Suprapubic skin (tissue), 4 donors: Measurements from ENCODE around the gene ISLR2. TPM values are rescaled to one million over a fixed set of nuclear protein-coding genes. Genes with fewer than 3 reads are reported as not detected.
"Not testable (repeated sequence)": the region's sequence is repeated elsewhere in the genome, so short reads cannot be mapped to it uniquely, and the experiment has no call there.

ENCODE experiments used
- DNase-seq, 2 donors: peaks; one replicate each; pipeline ENCODE4 v3.0.0-alpha.2; 2019; ENCODE audit warnings: low spot score in 2 of 2
- H3K27ac ChIP-seq: fragments of 200-600 bp; sonication (generic); one replicate; pipeline ENCODE4 v1.5.1; 2019
- H3K27me3 ChIP-seq: fragments of 200-600 bp; sonication (generic); one replicate; pipeline ENCODE4 v1.5.1; 2019
- H3K36me3 ChIP-seq: fragments of 200-600 bp; sonication (generic); one replicate; pipeline ENCODE4 v1.5.1; 2019
- H3K4me1 ChIP-seq: fragments of 200-600 bp; sonication (generic); one replicate; pipeline ENCODE4 v1.5.1; 2019
- H3K4me3 ChIP-seq: fragments of 200-600 bp; sonication (generic); one replicate; pipeline ENCODE4 v1.5.1; 2019; ENCODE audit warnings: mild to moderate bottlenecking
- H3K9me3 ChIP-seq: fragments of 200-600 bp; sonication (generic); one replicate; pipeline ENCODE4 v1.5.1; 2019
- CTCF ChIP-seq, 2 donors: fragments of 200-600 bp in 1 of 2; fragments of 450-650 bp in 1 of 2; sonication (generic) in 1 of 2; IDR thresholded peaks; one replicate each; pipeline ENCODE4 v1.5.1; 2016 to 2019; ENCODE audit warnings: antibody characterized with exemption in 2 of 2, mild to moderate bottlenecking in 1 of 2, moderate library complexity in 1 of 2
- EP300 ChIP-seq: sonication (generic); formaldehyde crosslinking; IDR thresholded peaks from one replicate; pipeline ENCODE4 v1.6.1; 2017; ENCODE audit warnings: antibody characterized with exemption
- POLR2A ChIP-seq, 2 donors: fragments of 450-650 bp; IDR thresholded peaks; one replicate each; pipeline ENCODE4 v1.6.1; 2017; ENCODE audit warnings: antibody characterized with exemption in 2 of 2, mild to moderate bottlenecking in 2 of 2, moderate library complexity in 2 of 2
- POLR2AphosphoS5 ChIP-seq, 3 donors: sonication (generic); formaldehyde crosslinking; IDR thresholded peaks; one replicate each; pipeline ENCODE4 v1.6.1; 2017; ENCODE audit warnings: antibody characterized with exemption in 3 of 3
- WGBS: methylation state at CpG from one replicate; pipeline ENCODE4 v1.1.5; 2018; 5-methylcytosine and 5-hydroxymethylcytosine counted together
- total RNA-seq, 4 donors: library from RNA; depleted of rRNA; stranded (reverse); fragments of >200 nt; gene quantifications; one replicate each; pipeline ENCODE4 v1.1.0, GENCODE V29; 2016

Gene ISLR2
- total RNA-seq, 4 donors from 2014 or later: 0.57 to 1.9 (median 1.1) TPM; not detected in 1

- Histone ChIP-seq H3K36me3 (no peaks in the 10 kb centered on the region), H3K4me3 (no peak overlapping the region), H3K4me1 (no peaks in the 10 kb centered on the region), H3K27ac (no peak overlapping the region), H3K27me3 (no peaks in the 10 kb centered on the region), H3K9me3 (no peaks in the 10 kb centered on the region)
- no peak for DNase-seq
- TF ChIP-seq CTCF (IDR thresholded peaks at IDR 0.05) (no peak), POLR2AphosphoS5 (IDR thresholded peaks at IDR 0.05) (no peak), POLR2A (IDR thresholded peaks at IDR 0.05) (no peak), EP300 (no peak)
- WGBS: 87% methylated on average over 9 of the region's 9 CpGs
Measured at GRCh38 chr15:74157868-74158827, 27.8 kb downstream of the ISLR2 start.

GRCh38 chr15:74158855-74159650, 28.7 kb downstream of the ISLR2 start:
- DNase-seq: no peak
- Histone ChIP-seq H3K4me1 (no peaks in the 10 kb centered on the region), H3K4me3 (no peak overlapping the region), H3K9me3 (no peaks in the 10 kb centered on the region), H3K36me3 (no peaks in the 10 kb centered on the region), H3K27ac (no peak overlapping the region), H3K27me3 (peaks cover 6% of the 10 kb centered on the region)
- WGBS: 72% methylated on average over 5 of the region's 5 CpGs
- TF ChIP-seq CTCF (IDR thresholded peaks at IDR 0.05): no peak

- no peak for DNase-seq
- no peak overlapping the region for H3K27ac ChIP-seq
- no peaks in the 10 kb centered on the region for H3K9me3 ChIP-seq
- no peak overlapping the region for H3K4me3 ChIP-seq
- peaks cover 8% of the 10 kb centered on the region for H3K27me3 ChIP-seq
- H3K4me1 ChIP-seq: no peaks in the 10 kb centered on the region
- H3K36me3 ChIP-seq: no peaks in the 10 kb centered on the region
- 83% methylated on average over 1 of the region's 1 CpG for WGBS
- TF ChIP-seq EP300: no peak
- no peak for TF ChIP-seq CTCF (IDR thresholded peaks at IDR 0.05)
- no peak for TF ChIP-seq POLR2AphosphoS5 (IDR thresholded peaks at IDR 0.05)
Measured at GRCh38 chr15:74159773-74160172, 29.4 kb downstream of the ISLR2 start.

- DNase-seq, H3K4me1 ChIP-seq, H3K9me3 ChIP-seq, H3K27ac ChIP-seq, H3K36me3 ChIP-seq, H3K4me3 ChIP-seq, H3K27me3 ChIP-seq: not testable (repeated sequence)
- WGBS: 93% methylated on average over 3 of the region's 3 CpGs
Measured at GRCh38 chr15:74160390-74160789, 30.0 kb downstream of the ISLR2 start.

GRCh38 chr15:74162195-74162536, 31.8 kb downstream of the ISLR2 start:
- H3K27me3 ChIP-seq, H3K27ac ChIP-seq, H3K9me3 ChIP-seq, H3K4me3 ChIP-seq, H3K4me1 ChIP-seq, H3K36me3 ChIP-seq, DNase-seq: not testable (repeated sequence)
- 82% methylated on average over 3 of the region's 3 CpGs for whole genome bisulfite sequencing

GRCh38 chr15:74165461-74165860, 35.1 kb downstream of the ISLR2 start:
- H3K4me3 ChIP-seq: no peak overlapping the region
- peaks cover 2% of the 10 kb centered on the region for H3K4me1 ChIP-seq
- no peak for DNase-seq
- WGBS: 93% methylated on average over 1 of the region's 1 CpG
- no peak for TF ChIP-seq EP300
- no peak for TF ChIP-seq POLR2A (IDR thresholded peaks at IDR 0.05)
- no peak for TF ChIP-seq CTCF (IDR thresholded peaks at IDR 0.05)
- no peak for TF ChIP-seq POLR2AphosphoS5 (IDR thresholded peaks at IDR 0.05)
- no peak overlapping the region for H3K27ac ChIP-seq
- H3K36me3 ChIP-seq: no peaks in the 10 kb centered on the region
- peaks cover 8% of the 10 kb centered on the region for H3K27me3 ChIP-seq
- no peaks in the 10 kb centered on the region for H3K9me3 ChIP-seq
